Osteoblast (primary cell): ENCODE data around the gene P2RX1. TPM values are rescaled to one million over a fixed set of nuclear protein-coding genes. Genes with fewer than 3 reads are reported as not detected.
"Not testable (repeated sequence)": the region's sequence is repeated elsewhere in the genome, so short reads cannot be mapped to it uniquely, and the experiment has no call there.

Source experiments
- DNase-seq: peaks from one replicate; pipeline ENCODE4 v3.0.0; 2011; ENCODE audit warnings: low spot score, mixed read lengths; ENCODE audit not compliant: insufficient read length; ENCODE audit errors: missing footprints
- H2AFZ ChIP-seq: 2 replicates; pipeline ENCODE4 v1.6.0; 2011; ENCODE audit warnings: mild to moderate bottlenecking, low read length
- H3K27ac ChIP-seq: 2 replicates; pipeline ENCODE4 v1.5.1; 2011; ENCODE audit warnings: mild to moderate bottlenecking, low read depth, low read length, moderate library complexity
- H3K27me3 ChIP-seq: 2 replicates; pipeline ENCODE4 v1.6.0; 2012; ENCODE audit warnings: mild to moderate bottlenecking, control low read depth, inconsistent platforms, low read length, moderate library complexity; ENCODE audit not compliant: insufficient read depth
- H3K36me3 ChIP-seq: 2 replicates; pipeline ENCODE4 v1.5.1; 2011; ENCODE audit warnings: mild to moderate bottlenecking, low read length, control low read depth, moderate library complexity; ENCODE audit not compliant: insufficient read depth
- H3K4me1 ChIP-seq: 2 replicates; pipeline ENCODE4 v1.5.1; 2011; ENCODE audit warnings: mild to moderate bottlenecking, low read length, control low read depth, moderate library complexity; ENCODE audit not compliant: insufficient read depth
- H3K4me2 ChIP-seq: 2 replicates; pipeline ENCODE4 v1.6.0; 2011; ENCODE audit warnings: mild to moderate bottlenecking, low read length; ENCODE audit not compliant: insufficient read depth
- H3K4me3 ChIP-seq: fragments of 200-600 bp; sonication (generic); 3 replicates; pipeline ENCODE4 v1.5.1; 2012; ENCODE audit warnings: mild to moderate bottlenecking, low read length, inconsistent platforms; ENCODE audit not compliant: insufficient read depth
- H3K79me2 ChIP-seq: 2 replicates; pipeline ENCODE4 v1.6.0; 2012; ENCODE audit warnings: mild to moderate bottlenecking, low read length, control low read depth, inconsistent platforms; ENCODE audit not compliant: insufficient read depth
- H3K9me3 ChIP-seq: 2 replicates; pipeline ENCODE4 v1.5.1; 2011; ENCODE audit warnings: low read depth, low read length, control low read depth
- H4K20me1 ChIP-seq: 2 replicates; pipeline ENCODE4 v1.6.0; 2012; ENCODE audit warnings: mild to moderate bottlenecking, low read length, control low read depth; ENCODE audit not compliant: insufficient read depth
- CTCF ChIP-seq: IDR thresholded peaks from 2 replicates; pipeline ENCODE4 v1.5.1; 2011; ENCODE audit warnings: mild to moderate bottlenecking, low read depth, low read length, moderate library complexity; ENCODE audit errors: extremely low read depth
- total RNA-seq: library from RNA; depleted of rRNA; stranded (reverse); fragments of >200 nt; gene quantifications from 2 replicates; pipeline ENCODE4 v1.2.3, GENCODE V29; 2012

The P2RX1 gene
- total RNA-seq, 1 donor = not detected

GRCh38 chr17:3860939-3861700, 55.1 kb downstream of the P2RX1 start:
- Histone ChIP-seq H3K4me2 (no peak overlapping the region), H3K27ac (no peak overlapping the region), H3K9me3 (no peaks in the 10 kb centered on the region), H3K4me1 (peaks cover 12% of the 10 kb centered on the region), H3K36me3 (peaks cover 8% of the 10 kb centered on the region), H3K79me2 (no peaks in the 10 kb centered on the region), H3K27me3 (no peaks in the 10 kb centered on the region), H3K4me3 (no peak overlapping the region), H2AFZ (no peak overlapping the region), H4K20me1 (no peaks in the 10 kb centered on the region)
- no peak for TF ChIP-seq CTCF
- DNase-seq = peak; percentile 68

GRCh38 chr17:3859940-3860339, 56.3 kb downstream of the P2RX1 start:
- H3K36me3 ChIP-seq = peaks cover 8% of the 10 kb centered on the region
- H3K9me3 ChIP-seq = no peaks in the 10 kb centered on the region
- no peak overlapping the region for H3K4me2 ChIP-seq
- no peak overlapping the region for H3K4me3 ChIP-seq
- TF ChIP-seq CTCF = no peak
- H3K79me2 ChIP-seq = no peaks in the 10 kb centered on the region
- H4K20me1 ChIP-seq = no peaks in the 10 kb centered on the region
- H3K27ac ChIP-seq = no peak overlapping the region
- no peak overlapping the region for H2AFZ ChIP-seq
- no peaks in the 10 kb centered on the region for H3K27me3 ChIP-seq
- DNase-seq = peak; percentile 58
- H3K4me1 ChIP-seq = peaks cover 4% of the 10 kb centered on the region

- Histone ChIP-seq H3K4me1 (no peaks in the 10 kb centered on the region), H3K4me2 (no peak overlapping the region), H3K79me2 (no peaks in the 10 kb centered on the region), H4K20me1 (no peaks in the 10 kb centered on the region), H3K4me3 (no peak overlapping the region), H3K27ac (no peak overlapping the region), H2AFZ (no peak overlapping the region), H3K27me3 (no peaks in the 10 kb centered on the region), H3K9me3 (no peaks in the 10 kb centered on the region), H3K36me3 (peaks cover 8% of the 10 kb centered on the region)
- no peak for TF ChIP-seq CTCF
- peak; percentile 76 for DNase-seq
Observed at GRCh38 chr17:3857261-3858105, 58.8 kb downstream of the P2RX1 start.

- not testable (repeated sequence) for H3K4me2 ChIP-seq, H3K36me3 ChIP-seq, H4K20me1 ChIP-seq, H3K27ac ChIP-seq, H2AFZ ChIP-seq, H3K9me3 ChIP-seq, H3K27me3 ChIP-seq, H3K4me1 ChIP-seq, H3K79me2 ChIP-seq, DNase-seq, H3K4me3 ChIP-seq
Observed at GRCh38 chr17:3854204-3854603, 62.1 kb downstream of the P2RX1 start.
